GM23338 (cell line): ENCODE data around the gene SARNP.

ENCODE experiments used
- CREB1 ChIP-seq: fragments of 250-450 bp; sonication (Bioruptor Pico); IDR thresholded peaks from 2 replicates; pipeline ENCODE4 v1.5.0; 2020; ENCODE audit warnings: low read depth, mild to moderate bottlenecking, moderate library complexity
- CTCF ChIP-seq, 2 experiments: fragments of 200-600 bp in 1 of 2; sonication (generic) in 1 of 2; conservative IDR thresholded peaks; 2 replicates each; pipeline versions ENCODE4 v1.5.1 to v1.6.1; 2016 to 2017; ENCODE audit warnings: antibody characterized with exemption in 2 of 2, low read depth in 2 of 2, mild to moderate bottlenecking in 2 of 2, moderate library complexity in 1 of 2
- ETS1 ChIP-seq: IDR thresholded peaks from 2 replicates; pipeline ENCODE4 v1.6.1; 2016; ENCODE audit warnings: antibody characterized with exemption
- EZH2 ChIP-seq: fragments of 200-600 bp; sonication (generic); IDR thresholded peaks from one replicate; pipeline ENCODE4 v1.8.0; 2017; ENCODE audit warnings: antibody characterized with exemption, mild to moderate bottlenecking, low read depth; ENCODE audit not compliant: unreplicated experiment
- EZH2phosphoT487 ChIP-seq: fragments of 200-600 bp; sonication (generic); IDR thresholded peaks from one replicate; pipeline ENCODE4 v1.8.1; 2018; ENCODE audit warnings: antibody characterized with exemption; ENCODE audit not compliant: unreplicated experiment
- JUNB ChIP-seq: IDR thresholded peaks from one replicate; pipeline ENCODE4 v1.6.1; 2016; ENCODE audit warnings: antibody characterized with exemption; ENCODE audit not compliant: unreplicated experiment
- NANOG ChIP-seq: IDR thresholded peaks from 2 replicates; pipeline ENCODE4 v1.6.1; 2016; ENCODE audit warnings: antibody characterized with exemption, borderline replicate concordance
- POLR2AphosphoS5 ChIP-seq: IDR thresholded peaks from 2 replicates; pipeline ENCODE4 v1.6.1; 2016; ENCODE audit warnings: antibody characterized with exemption, low read depth
- REST ChIP-seq: IDR thresholded peaks from one replicate; pipeline ENCODE4 v1.6.1; 2018; ENCODE audit warnings: antibody characterized with exemption; ENCODE audit not compliant: unreplicated experiment
- STAT1 ChIP-seq: IDR thresholded peaks from one replicate; pipeline ENCODE4 v1.6.1; 2016; ENCODE audit warnings: antibody characterized with exemption; ENCODE audit not compliant: unreplicated experiment
- ZNF114 ChIP-seq: fragments of 250-450 bp; sonication (Bioruptor Pico); IDR thresholded peaks from 2 replicates; pipeline ENCODE4 v1.5.0; 2020; ENCODE audit warnings: mild to moderate bottlenecking, moderate library complexity
- ZNF331 ChIP-seq: fragments of 250-450 bp; sonication (Bioruptor Pico); IDR thresholded peaks from 2 replicates; pipeline ENCODE4 v1.5.0; 2020; ENCODE audit warnings: low read depth, mild to moderate bottlenecking, moderate library complexity

- TF ChIP-seq EZH2, result no peak
- no peak for TF ChIP-seq CTCF (conservative IDR thresholded peaks at IDR 0.05; ENCODE audit: low read depth in 2 of 2)
- no peak for TF ChIP-seq POLR2AphosphoS5
- TF ChIP-seq REST, result no peak
- TF ChIP-seq STAT1, result no peak
- TF ChIP-seq JUNB, result no peak
- TF ChIP-seq CREB1 (CRISPR knock-in tag), result no peak
- TF ChIP-seq ETS1, result no peak
- no peak for TF ChIP-seq ZNF331 (CRISPR knock-in tag)
- no peak for TF ChIP-seq EZH2phosphoT487
- TF ChIP-seq NANOG, result no peak
- no peak for TF ChIP-seq ZNF114 (CRISPR knock-in tag)
Measured at GRCh38 chr12:55771736-55772135, 45.8 kb downstream of the SARNP start.
